Fibroblast of pulmonary artery (primary cell): ENCODE results near the gene KIF26B.

Experiments
- DNase-seq: peaks from one replicate; pipeline ENCODE4 v3.0.0-alpha.2; 2010; ENCODE audit warnings: low read depth
- H3K4me3 ChIP-seq: replicated peaks from 2 replicates; pipeline ENCODE4 v1.5.1; 2011; ENCODE audit warnings: low read depth, mild to moderate bottlenecking, control low read depth, low read length, moderate library complexity
- CTCF ChIP-seq: IDR thresholded peaks from 2 replicates; pipeline ENCODE4 v1.5.1; 2011; ENCODE audit warnings: mild to moderate bottlenecking, control low read depth, low read length, inconsistent platforms; ENCODE audit errors: missing control alignments

Gene KIF26B

GRCh38 chr1:245742896-245743295 is 588.1 kb downstream of the KIF26B start:
- TF ChIP-seq CTCF: no peak
- no peak for DNase-seq
- no peak overlapping the region for H3K4me3 ChIP-seq

- no peak for DNase-seq
- no peak overlapping the region for H3K4me3 ChIP-seq
- TF ChIP-seq CTCF: no peak
Measured at GRCh38 chr1:245748240-245748639, 593.5 kb downstream of the KIF26B start.

- no peak overlapping the region for H3K4me3 ChIP-seq
- DNase-seq: no peak
- TF ChIP-seq CTCF: no peak
Measured at GRCh38 chr1:245748646-245749045, 593.9 kb downstream of the KIF26B start.

GRCh38 chr1:245749053-245749452 is 594.3 kb downstream of the KIF26B start:
- no peak for DNase-seq
- TF ChIP-seq CTCF: no peak
- no peak overlapping the region for H3K4me3 ChIP-seq

- DNase-seq: no peak
- H3K4me3 ChIP-seq: no peak overlapping the region
- TF ChIP-seq CTCF: no peak
Measured at GRCh38 chr1:245750261-245750660, 595.5 kb downstream of the KIF26B start.

- peak; percentile 47 for DNase-seq
- no peak for TF ChIP-seq CTCF
- no peak overlapping the region for H3K4me3 ChIP-seq
Measured at GRCh38 chr1:245751116-245751515, 596.3 kb downstream of the KIF26B start.

- DNase-seq: no peak
- TF ChIP-seq CTCF: no peak
- no peak overlapping the region for H3K4me3 ChIP-seq
Measured at GRCh38 chr1:245751726-245752470, 597.1 kb downstream of the KIF26B start.
